Measurements from ENCODE around the gene LAMA2.
A peak's percentile ranks its signal among the peaks of the same experiment; 100 is the strongest.

The LAMA2 gene

DNA sequence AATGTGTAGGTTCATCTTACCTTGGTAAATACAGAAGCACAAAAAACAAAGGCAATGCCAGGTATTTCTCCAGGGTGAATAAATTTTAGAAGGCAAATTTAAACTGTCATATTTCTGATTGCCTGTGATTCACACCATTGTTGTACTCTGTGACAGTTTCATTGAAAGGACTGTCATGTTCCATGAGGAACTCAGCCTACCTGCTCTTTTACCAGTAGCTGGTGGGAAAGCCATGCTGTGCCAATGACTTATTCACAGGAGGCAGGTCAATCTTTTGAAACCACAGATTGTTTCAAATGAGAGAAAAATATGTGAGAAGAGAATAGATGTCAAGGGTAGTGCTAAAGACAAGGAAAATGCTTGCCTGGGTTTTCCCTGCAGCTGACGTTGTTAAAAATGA lies 206.4 kb downstream of the LAMA2 start:
- DNase-seq: no peak

DNA sequence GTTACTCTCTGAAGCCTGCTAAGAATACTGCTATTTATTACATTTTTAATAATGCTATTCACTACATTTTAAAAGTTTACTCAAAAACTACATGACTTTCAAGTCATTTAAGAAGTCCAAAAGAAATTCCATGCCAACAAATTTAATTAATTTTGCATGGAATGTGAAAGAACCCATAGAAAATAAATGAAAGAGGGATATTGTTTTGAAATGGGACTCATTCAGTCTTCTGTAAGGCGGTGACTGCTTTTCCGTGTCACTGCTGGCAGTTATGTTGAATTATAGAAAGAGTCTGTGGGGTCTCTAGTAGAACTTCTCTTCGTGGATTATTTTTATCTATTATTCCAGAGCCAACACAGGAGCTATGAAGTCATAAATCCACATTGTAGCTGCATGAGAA lies 211.2 kb downstream of the LAMA2 start:
- no peak for DNase-seq

DNA sequence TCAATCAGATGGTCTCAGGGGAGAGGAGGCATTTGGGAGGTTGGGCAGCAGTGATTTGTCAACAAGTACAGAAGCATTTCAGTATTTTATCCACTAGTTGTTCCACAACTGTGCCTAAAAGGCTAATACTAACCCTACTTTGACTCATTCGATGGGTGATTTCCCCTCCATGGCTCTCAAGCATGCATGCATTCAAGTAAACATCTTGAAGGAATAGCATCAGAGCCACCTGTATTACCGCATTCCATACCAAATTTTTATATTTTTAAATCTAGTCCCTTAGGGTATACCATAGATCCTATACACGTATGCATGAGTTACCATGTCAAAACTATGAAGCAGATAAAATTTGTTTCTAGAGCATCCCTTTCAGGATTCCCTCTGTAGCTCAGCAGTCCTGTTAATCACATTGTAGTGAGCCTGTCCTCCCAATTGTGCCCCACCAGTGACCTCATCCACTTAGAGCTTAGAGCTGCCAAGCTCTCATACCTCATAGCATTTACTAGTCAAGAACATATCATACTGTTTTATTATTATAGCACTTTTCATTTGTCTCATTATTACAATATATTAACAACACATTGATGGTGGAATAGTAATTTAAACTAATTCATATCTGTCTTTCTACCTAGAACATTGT lies 213.8 kb downstream of the LAMA2 start:
- DNase-seq: no peak

DNA sequence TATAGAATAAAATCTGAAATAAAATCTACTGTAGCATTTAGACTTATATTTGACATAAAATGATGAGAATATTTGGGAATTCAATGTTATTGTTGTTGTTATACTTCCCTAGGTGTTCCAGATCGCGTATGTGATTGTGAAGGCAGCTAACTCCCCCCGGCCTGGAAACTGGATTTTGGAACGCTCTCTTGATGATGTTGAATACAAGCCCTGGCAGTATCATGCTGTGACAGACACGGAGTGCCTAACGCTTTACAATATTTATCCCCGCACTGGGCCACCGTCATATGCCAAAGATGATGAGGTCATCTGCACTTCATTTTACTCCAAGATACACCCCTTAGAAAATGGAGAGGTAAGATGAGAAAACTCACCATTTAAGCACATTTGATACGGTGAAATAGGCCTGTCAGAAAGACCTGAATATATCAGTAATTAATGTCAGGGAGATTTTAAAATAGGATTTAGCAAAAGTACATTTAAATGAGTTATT lies 215.2 kb downstream of the LAMA2 start:
- DNase-seq: no peak

DNA sequence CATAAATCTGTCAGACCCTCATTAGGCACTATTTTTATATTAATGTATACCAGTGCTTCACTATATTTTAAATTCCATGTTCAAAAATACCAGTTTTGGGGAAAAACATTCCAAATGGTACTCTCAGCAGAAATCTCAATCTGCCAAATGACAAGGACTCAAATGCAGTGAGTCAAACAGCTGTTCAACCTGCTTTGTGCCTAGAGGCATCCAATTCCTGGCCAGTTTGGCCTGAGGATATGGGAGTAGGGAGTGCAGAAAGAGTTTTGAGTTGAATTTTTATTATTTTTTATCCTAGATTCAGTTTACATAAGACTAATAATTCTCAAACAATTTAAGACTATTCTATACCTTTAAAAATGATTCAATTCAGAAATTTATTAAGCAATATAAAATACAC lies 216.8 kb downstream of the LAMA2 start:
- no peak for DNase-seq

DNA sequence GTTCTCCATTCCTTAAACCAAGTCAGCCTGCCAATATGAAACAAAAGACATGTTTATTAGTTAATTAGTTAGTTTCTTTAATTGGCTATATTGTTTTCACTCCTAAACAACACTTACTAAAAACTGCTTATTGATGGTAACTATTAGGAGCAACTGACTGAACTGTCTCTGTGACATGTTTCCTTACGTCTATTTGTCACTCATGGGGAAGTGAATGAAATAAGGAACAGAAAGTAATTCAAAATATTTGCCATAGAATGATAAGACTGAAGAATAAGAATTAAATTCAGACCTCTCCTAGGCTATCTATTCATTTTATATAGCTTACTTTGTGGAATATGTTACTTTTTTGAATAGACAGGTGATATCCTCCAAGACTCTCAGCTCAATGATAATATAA lies 217.2 kb downstream of the LAMA2 start:
- no peak for DNase-seq

DNA sequence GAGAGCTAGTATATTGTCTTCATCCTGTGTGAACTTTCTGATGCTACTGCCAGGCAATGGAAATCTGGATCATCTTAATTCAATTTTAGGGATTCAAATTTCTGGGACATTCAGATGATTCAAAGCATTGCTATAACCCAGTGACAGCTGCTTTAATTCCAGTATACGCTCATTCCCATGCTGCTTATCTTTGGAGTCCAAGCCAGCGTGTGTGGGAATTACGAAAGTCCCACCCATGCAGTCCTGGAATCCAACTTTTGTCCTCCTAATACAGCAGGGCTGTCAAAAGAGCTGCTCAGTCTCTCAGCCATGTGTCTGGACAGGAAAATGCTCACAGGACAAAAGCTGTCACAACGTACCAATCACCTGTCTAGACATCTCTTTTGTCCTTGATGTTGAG lies 219.8 kb downstream of the LAMA2 start:
- no peak for DNase-seq

DNA sequence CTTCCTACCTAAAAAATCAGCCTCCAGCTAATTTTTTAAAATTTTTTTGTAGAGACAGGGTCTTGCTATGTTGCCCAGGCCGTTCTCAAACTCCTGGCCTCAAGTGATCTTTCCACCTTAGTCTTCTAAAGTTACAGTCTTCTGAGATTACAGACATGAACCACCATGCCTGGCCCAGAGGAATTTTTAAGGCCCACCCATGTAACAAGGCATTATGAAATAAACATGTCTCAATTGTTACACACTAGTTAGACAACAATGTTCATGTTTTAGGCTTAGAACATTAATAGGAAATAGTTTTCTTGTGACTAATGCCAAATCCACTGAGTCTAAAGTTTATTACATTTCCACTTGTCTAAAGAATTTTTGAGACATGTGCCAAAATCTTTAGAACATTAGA lies 221.2 kb downstream of the LAMA2 start:
- no peak for DNase-seq

DNA sequence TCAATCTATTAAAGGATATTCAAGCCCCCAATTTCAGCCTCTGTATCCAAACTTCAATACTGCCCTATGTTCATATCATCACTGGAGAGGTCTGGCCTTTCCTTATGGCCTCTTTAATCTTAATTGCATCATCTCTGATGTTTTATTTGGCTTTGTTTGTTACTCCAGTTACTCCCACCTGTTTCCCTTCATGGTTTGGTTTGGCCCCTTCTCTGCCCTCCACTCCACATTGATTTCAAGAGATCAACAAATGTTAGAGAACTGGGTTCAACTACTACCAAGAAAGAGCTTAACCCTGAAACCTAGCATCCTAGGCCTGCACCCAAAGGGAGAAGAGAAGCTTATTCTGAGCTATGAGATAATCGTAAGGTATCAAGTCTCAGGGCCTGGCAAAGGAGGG lies 221.6 kb downstream of the LAMA2 start:
- no peak for DNase-seq

DNA sequence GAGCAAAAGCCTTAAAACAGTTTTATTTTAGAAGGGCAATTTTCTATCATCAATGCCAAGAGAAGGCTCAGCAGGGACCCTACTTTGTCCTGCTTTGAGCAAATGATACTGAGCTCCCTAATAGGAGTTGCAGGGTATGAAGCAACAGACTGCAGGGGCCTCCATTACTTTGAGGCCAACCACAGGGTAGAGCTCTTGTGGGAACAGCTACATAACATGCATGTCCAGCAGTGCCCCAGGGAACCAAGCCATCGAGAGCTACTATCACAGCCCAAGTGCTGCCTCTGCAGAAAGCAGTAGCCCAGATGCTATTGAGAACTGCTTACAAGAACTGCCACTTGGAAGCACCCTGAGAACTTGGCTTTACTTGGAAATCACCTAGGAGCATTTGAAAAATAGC lies 222.1 kb downstream of the LAMA2 start:
- peak; percentile 68 for DNase-seq

DNA sequence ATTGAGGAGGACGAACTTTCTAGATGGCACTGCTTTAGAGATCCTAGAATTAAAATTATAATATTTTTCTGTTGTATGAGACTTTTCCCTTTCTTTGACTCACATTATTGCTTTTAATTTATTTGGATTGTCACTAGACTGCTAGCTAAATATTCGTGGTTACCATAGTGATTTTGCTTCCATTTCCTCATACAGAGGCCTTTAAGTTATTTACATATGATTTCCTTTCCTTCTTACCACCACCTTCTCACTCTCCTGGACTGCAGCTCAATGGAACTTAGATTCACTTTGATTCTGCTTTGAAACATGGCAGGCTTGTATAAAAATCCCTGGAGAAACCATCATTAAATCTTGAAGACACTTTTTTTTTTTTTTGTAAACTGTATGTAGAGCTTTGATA lies 222.9 kb downstream of the LAMA2 start:
- DNase-seq: no peak

DNA sequence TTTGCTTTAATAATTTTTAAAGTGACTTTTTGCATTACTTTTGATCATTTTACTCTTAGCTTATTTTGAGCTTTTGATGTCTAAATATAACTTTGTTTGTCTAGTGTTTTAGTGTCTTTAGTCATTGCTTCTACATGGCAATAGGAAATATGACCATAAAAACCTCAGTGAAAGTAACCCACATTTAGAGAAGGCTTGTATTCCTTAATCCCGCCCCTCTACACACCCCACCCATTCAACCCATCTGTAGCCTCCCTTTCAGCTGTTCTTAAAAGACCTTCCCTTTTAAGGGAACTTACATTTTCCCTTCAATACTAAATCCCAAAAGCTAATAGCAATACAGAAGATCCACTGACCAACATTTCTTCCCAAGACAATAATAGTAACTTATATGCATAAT lies 225.4 kb downstream of the LAMA2 start:
- DNase-seq: no peak

DNA sequence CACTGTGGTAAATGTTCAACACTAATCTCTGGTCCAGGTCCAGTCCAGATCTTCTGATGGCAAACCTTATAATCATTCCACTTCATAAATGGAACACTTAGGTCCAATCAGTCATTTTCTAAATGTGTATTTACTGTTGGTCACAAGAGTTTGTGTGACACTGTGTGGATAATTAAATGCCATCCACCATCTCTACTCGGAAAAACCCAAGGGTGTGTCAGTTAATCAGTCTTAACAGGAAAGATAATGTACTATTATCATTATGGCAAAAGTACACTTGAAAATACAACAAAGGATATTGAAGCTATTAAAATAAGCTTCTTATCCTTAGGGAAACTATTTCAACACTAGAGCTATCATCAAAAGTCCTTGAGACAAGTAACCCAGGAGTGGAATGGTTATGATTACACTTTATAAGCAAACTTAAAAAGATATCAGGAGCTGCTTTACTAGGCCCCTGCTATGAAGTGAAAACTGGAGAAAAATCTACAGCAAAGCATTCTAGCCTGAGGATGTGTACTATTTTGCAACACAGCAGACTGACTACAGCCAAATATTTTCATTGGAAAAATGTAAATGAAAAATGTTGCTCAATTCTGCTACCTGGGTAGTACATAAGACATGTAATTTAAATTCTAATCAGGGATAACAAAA lies 227.9 kb downstream of the LAMA2 start:
- no peak for DNase-seq

DNA sequence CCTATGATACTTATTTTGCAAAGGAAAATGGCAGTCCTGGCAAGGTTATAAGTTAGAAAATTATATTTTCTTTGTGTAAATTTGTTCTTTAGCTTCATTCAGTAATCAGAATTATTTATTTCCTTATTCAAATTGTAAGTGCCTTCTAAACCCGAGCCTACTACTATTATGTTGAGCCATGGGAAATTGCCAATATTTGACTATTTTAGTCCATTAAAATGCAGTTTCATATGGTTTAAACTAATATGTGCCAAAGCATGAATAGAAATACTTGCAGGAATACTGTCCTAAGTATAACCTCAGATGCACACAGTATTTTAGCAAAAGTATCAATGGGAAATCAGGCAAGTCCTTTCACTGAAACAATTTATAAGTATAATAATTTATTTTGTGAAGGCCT lies 228.4 kb downstream of the LAMA2 start:
- DNase-seq: no peak

DNA sequence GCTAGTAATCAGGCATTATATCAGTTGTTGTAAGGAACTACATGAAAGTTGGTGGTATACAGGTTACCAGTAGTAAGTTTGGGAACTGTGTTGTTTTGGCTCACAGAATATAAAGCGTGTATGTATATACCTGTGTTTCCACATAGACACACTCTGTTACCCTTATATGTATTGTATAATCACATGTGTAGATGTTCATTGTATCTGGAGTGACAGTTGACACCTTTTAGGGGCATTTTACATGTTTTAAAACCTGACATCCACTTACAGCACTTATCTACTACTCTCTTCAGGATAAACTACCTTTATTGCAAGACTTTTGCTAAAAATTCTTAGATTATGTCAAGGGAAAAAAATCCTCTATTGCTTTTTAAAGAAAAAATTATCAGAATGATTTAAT lies 228.9 kb downstream of the LAMA2 start:
- DNase-seq: no peak

DNA sequence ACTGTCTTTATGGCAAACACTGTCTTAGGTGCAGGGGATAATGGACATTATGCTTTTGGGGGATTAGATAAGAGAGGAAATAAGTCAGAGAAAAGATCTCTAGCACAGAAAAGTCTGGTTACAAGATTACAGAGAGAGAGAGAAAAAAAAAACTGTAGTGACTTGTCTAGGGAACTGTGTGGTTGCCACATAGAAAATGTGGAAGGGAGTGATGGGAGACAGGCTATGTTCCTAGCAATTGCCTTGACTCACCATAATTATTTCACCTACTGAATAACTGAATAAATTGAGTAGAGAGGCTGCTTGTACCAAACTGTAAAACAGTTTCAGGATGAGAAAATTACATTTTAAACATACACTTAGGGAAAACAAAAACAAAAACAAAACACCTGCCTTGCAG lies 229.7 kb downstream of the LAMA2 start:
- DNase-seq: no peak

DNA sequence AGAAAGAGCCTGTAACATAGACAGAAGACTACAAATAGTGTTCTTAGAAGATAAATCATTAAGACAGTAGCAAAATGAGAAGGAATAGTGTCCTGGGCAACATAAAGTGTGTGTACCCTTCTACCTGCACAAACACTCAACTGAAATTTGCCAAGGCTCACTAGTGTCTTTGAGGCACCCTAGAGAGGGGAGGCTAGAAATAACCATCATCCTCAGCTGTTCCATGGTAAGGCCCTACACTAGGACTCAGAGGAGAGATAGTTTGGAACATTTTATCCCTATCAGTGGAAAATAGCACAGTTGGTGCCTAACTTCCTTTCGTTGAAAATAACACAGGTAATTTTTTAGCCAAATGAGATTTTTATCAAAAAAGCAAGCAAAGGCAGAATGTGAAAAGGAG lies 230.7 kb downstream of the LAMA2 start:
- no peak for DNase-seq

DNA sequence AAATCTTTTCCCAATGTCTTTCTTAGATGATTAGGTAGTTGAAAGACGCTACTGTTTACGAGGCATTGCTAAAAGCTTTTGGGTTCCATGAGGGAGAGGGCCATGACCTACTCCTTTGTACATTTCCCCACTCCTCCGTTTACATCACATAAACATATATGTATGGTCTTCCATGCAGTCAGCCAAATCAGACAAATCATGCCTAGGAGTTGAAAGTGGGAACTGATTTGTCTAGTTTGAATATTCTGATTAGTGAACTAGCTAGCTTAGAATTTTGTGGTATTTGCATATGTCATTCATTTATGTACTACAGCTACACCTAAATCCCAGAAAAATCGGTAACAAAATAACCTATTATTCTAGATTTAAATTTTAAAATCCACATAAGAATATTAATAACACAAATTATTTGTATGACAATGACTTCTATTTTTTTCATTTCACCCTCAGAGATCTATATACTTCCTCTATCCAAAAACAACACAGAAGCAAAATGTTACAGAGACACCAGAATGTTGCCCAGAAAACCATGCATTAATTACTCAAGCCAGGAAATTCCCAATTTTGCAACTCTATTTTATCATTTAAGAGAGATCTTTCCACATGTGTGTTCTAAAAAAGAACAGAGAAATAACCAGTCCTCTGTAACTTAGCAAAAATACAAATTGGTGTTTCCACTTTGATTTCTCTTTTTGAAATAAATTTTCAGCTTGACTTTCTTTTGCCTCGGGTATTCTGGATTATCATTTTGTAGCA lies 231.9 kb downstream of the LAMA2 start:
- DNase-seq: no peak

DNA sequence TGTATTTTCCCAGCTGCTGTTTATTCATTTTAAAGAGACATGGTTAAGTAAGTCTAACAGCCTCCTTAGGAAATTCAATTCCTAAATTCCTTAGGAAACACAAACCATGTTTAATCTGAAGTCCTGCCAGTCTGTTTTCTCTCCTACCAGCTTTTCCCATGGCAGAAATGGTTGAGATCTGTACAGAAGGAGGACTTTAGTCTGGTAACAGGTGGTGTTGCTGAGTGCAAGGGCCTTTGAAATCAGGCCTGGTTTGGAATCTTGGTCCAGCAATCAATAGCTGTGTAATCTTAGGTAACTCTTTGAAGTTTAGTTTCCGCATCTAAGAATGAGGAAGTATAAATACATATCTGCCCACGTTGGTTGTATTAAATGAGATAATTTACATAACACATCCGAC lies 232.5 kb downstream of the LAMA2 start:
- no peak for DNase-seq

DNA sequence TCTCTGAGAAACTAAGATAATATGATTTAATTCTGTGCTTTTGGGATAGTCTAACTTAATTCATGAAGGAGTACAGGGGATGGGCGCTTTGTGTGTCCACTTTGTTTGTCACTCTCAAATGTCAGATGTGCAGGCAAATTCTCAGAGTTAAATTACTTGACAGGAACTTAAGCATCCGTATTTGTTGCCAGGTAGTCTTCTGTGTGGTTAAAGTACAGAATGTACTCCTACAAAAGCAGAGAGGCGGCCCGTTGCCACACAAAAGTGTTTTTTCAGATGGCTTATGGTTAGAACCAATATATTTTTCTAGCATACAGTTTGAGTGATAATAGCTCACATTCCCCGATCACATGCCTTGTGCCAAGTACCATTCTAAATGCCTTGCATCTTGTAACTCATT lies 234.4 kb downstream of the LAMA2 start:
- DNase-seq: no peak

DNA sequence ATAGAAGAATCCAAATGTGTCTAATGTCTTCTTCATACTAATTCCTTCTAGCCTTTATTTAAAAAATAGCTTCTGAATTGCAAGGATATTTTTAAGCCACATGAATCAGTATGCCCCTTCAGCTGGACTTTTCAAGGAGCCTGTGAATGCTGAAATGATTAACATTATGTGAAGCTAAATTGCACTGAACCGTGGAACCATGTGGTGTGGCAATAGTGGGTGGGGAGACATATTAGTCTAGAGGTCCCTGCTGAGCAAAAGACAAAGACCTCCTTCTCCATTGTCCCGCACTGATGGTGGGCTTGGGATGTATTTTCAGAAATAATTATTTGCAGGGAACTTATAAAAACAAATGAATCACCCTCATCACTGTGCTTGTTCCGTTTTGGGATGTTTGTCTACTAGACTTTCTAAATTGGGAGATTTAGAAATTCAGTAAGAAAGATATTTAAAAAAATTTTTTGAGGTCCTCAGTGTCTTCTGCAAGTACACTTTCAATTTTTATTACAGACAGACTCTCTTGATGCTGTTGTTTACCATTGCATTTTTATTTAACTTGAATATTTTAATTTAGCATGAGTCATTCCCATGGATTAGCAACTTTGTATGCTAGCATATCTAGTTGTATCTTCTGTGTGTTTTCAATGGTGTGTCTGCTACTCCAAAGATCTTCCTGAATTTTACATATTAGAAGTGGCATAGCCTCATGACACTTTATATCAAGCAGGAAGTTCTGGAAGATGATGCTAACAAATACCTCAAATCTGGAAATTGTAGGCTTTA lies 238.1 kb downstream of the LAMA2 start:
- DNase-seq: peak; percentile 22

DNA sequence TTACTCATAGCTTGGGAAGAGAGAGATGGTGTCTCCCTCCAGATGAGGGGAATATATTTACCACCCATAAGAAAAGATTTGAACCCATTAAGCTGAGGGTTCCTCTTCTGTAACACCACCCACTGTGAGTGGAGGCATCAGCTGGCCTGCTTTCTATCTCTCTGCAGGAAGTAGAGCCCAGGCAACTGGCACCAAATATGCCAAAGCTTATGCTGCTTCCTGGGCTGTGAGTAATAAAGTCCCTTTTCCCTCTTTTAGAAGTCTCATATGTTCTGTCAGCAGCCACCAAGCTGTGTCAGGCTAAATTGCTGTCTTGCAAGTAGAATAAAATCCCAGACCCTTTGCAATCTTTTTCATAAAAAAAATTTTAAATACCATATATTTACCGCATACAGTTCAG lies 241.4 kb downstream of the LAMA2 start:
- DNase-seq: no peak

DNA sequence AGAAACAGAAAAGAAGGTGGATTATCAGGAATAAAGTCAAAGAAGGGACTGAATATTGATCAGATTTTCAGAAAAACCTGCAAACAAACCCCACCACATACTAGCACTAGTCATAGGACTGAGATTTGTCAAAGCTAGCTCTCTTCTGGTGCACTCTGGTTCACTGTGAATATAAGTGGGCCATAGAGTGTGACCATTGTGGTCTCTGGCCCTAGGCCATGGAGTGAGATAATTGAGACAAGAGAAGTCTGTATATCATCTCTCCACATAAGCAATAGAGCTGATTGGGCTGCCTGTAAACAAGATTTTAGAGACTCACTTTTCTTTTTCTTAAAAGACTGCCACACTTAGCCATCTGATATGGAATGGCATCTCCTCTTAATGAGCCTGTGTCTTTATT lies 247.2 kb downstream of the LAMA2 start:
- no peak for DNase-seq

All from NCI-H146 (cell line).